Measurements from ENCODE around the gene MBL2. TPM values are rescaled to one million over a fixed set of nuclear protein-coding genes. Genes with fewer than 3 reads are reported as not detected.
A peak's percentile ranks its signal among the peaks of the same experiment; 100 is the strongest.

Gene MBL2
- total and polyA plus RNA-seq, 2 of the 8 experiments (the other 6 are each of a cell fraction or from before 2014, with no cell fraction given), result not detected

DNA sequence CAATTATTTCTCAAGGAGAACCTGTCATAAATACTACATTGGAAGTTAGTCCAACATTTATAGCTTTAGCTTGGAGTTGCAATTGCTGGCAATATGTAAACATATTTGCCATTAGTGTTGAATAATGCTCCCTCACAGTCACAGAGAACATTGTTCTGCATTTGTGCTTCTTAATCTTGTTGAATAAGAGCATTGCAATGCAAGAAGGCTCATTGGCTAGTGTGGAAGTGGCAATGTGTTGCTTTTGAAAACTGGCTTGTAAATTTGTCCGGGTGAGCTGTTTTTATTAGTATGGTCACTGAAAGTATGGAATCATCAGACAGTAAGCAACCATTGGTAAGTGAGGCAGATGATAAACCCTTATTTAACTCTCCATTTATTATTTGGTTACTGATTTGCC is 47.7 kb upstream of the MBL2 start:
- H3K14ac ChIP-seq (ENCODE audit: insufficient read length), result no peak overlapping the region
- no peak overlapping the region for H3K9ac ChIP-seq (replicated peaks in 1 of 4; ENCODE audit: extremely low read depth in 1 of 4, low read depth in 3 of 4, low read length in 3 of 4)
- H2BK120ac ChIP-seq (replicated peaks; ENCODE audit: low read depth, low read length), result peak overlapping the region; percentile 81
- H3K79me2 ChIP-seq (ENCODE audit: control insufficient read depth in 1 of 2, insufficient read depth in 2 of 2, low read length in 2 of 2), result no peaks in the 10 kb centered on the region
- H2BK12ac ChIP-seq (ENCODE audit: low read depth, low read length), result no peak overlapping the region
- no peaks in the 10 kb centered on the region for H3K9me3 ChIP-seq (ENCODE audit: insufficient read depth in 2 of 2, low read depth in 1 of 2, low read length in 1 of 2)
- 95% methylated on average over 1 of the region's 1 CpG; no CpG with 5 or more reads in 1 of the 2 experiments for WGBS, 2 experiments (ENCODE audit: extremely low coverage in 1 of 2, insufficient coverage in 1 of 2, insufficient read length in 1 of 2, insufficient replicate concordance in 2 of 2, low coverage in 1 of 2, low lambda C conversion rate in 2 of 2, missing lambda C conversion rate in 1 of 2)
- FAIRE-seq, result no peak
- peaks cover 0 to 2% (median 0%) of the 10 kb centered on the region in 4 experiments; a peak in 2 of 7 replicates for H3K4me1 ChIP-seq (replicated peaks in 1 of 4; ENCODE audit: control insufficient read depth in 3 of 4, insufficient read depth in 4 of 4, low read length in 3 of 4)
- no peaks in the 10 kb centered on the region for H3K27me3 ChIP-seq (replicated peaks in 1 of 4; ENCODE audit: control insufficient read depth in 3 of 4, extremely low read depth in 1 of 4, insufficient read depth in 3 of 4, low read length in 3 of 4)
- H4K5ac ChIP-seq (ENCODE audit: insufficient read length, low read depth, low read length), result no peak overlapping the region
- no peak overlapping the region for H4K8ac ChIP-seq (ENCODE audit: extremely low read depth, insufficient read depth, low read length)
- H2BK5ac ChIP-seq (ENCODE audit: low read depth, low read length), result no peak overlapping the region
- no peak overlapping the region for H3K4me3 ChIP-seq (ENCODE audit: extremely low read depth in 1 of 4, insufficient read depth in 2 of 4, low read depth in 3 of 4, low read length in 4 of 4)
- no peak overlapping the region for H4K91ac ChIP-seq (replicated peaks; ENCODE audit: insufficient read length, low read length)
- no peak overlapping the region for H3K4me2 ChIP-seq (ENCODE audit: insufficient read depth in 1 of 2, low read depth in 2 of 2, low read length in 2 of 2)
- no peak overlapping the region for H3K18ac ChIP-seq (ENCODE audit: extremely low read depth, low read length)
- POLR2A ChIA-PET (ENCODE audit: partially characterized antibody), result no interaction called here
- no peak overlapping the region for H2AK5ac ChIP-seq (ENCODE audit: low read depth, low read length)
- H3K23me2 ChIP-seq (ENCODE audit: low read depth, low read length), result no peaks in the 10 kb centered on the region
- H2BK15ac ChIP-seq (ENCODE audit: low read length), result peak overlapping the region; percentile 51; the same call in 1 of the 2 replicates
- no peak overlapping the region for H3K27ac ChIP-seq (ENCODE audit: low read depth, low read length)
- CTCF ChIA-PET (ENCODE audit: partially characterized antibody), result interaction anchor here (0.8 to 1.6 kb wide), 4 partner anchors 9 to 132 kb away, joined by 3 to 4 read pairs (median 3); no protein-coding TSS in a partner anchor
- no peaks in the 10 kb centered on the region for H3K36me3 ChIP-seq (ENCODE audit: control insufficient read depth in 2 of 4, insufficient read depth in 4 of 4, low read length in 3 of 4)
- H2AFZ ChIP-seq (ENCODE audit: low read length), result no peak overlapping the region
- H4K20me1 ChIP-seq (replicated peaks in 1 of 2; ENCODE audit: control insufficient read depth in 1 of 2, insufficient read depth in 2 of 2, low read length in 2 of 2), result no peaks in the 10 kb centered on the region
- H2BK20ac ChIP-seq (ENCODE audit: low read length), result no peak overlapping the region
- no peak overlapping the region for H3K4ac ChIP-seq (replicated peaks; ENCODE audit: insufficient read length, low read depth, low read length)
- no peaks in the 10 kb centered on the region for H3K79me1 ChIP-seq (ENCODE audit: low read depth, low read length)
- no peak overlapping the region for H3K23ac ChIP-seq (ENCODE audit: insufficient read length)
- DNase-seq (ENCODE audit: low read depth in 1 of 2, low spot score in 2 of 2), result no peak
- no peak overlapping the region for H3K56ac ChIP-seq (replicated peaks; ENCODE audit: insufficient read length, low read depth, low read length)
- TF ChIP-seq, protein P1, sequence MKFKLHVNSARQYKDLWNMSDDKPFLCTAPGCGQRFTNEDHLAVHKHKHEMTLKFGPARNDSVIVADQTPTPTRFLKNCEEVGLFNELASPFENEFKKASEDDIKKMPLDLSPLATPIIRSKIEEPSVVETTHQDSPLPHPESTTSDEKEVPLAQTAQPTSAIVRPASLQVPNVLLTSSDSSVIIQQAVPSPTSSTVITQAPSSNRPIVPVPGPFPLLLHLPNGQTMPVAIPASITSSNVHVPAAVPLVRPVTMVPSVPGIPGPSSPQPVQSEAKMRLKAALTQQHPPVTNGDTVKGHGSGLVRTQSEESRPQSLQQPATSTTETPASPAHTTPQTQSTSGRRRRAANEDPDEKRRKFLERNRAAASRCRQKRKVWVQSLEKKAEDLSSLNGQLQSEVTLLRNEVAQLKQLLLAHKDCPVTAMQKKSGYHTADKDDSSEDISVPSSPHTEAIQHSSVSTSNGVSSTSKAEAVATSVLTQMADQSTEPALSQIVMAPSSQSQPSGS (IDR thresholded peaks at IDR 0.05; ENCODE audit: low read length), result no peak
- TF ChIP-seq, protein P2, sequence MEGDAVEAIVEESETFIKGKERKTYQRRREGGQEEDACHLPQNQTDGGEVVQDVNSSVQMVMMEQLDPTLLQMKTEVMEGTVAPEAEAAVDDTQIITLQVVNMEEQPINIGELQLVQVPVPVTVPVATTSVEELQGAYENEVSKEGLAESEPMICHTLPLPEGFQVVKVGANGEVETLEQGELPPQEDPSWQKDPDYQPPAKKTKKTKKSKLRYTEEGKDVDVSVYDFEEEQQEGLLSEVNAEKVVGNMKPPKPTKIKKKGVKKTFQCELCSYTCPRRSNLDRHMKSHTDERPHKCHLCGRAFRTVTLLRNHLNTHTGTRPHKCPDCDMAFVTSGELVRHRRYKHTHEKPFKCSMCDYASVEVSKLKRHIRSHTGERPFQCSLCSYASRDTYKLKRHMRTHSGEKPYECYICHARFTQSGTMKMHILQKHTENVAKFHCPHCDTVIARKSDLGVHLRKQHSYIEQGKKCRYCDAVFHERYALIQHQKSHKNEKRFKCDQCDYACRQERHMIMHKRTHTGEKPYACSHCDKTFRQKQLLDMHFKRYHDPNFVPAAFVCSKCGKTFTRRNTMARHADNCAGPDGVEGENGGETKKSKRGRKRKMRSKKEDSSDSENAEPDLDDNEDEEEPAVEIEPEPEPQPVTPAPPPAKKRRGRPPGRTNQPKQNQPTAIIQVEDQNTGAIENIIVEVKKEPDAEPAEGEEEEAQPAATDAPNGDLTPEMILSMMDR (IDR thresholded peaks at IDR 0.05; ENCODE audit: control extremely low read depth in 1 of 3, insufficient read depth in 1 of 3, low read depth in 1 of 3, low read length in 3 of 3), result no peak
- TF ChIP-seq HDAC6 (IDR thresholded peaks at IDR 0.05; ENCODE audit: low read depth, low read length), result no peak
- no peak for TF ChIP-seq SP2 (IDR thresholded peaks at IDR 0.05; ENCODE audit: low read length)
- no peak for TF ChIP-seq POLR2AphosphoS5 (IDR thresholded peaks at IDR 0.05; ENCODE audit: low read depth, low read length)
- TF ChIP-seq RFX5 (IDR thresholded peaks at IDR 0.05; ENCODE audit: borderline replicate concordance, low read depth, low read length), result no peak
- no peak for TF ChIP-seq GABPA (IDR thresholded peaks at IDR 0.05; ENCODE audit: borderline replicate concordance, insufficient read depth, low read length)
